NCI-H146 treated with DMSO at 0.1 percent for 48 hours (cell line): ENCODE measurements around the gene GNA12.

Source experiments
- DNase-seq: peaks from one replicate; lab custom pipeline; 2025; ENCODE audit not compliant: unreplicated experiment; lab: John Stamatoyannopoulos, UW

The GNA12 gene

GRCh38 chr7:2785071-2785500 is 59.0 kb downstream of the GNA12 start:
- no peak for DNase-seq

GRCh38 chr7:2782565-2782964 is 61.5 kb downstream of the GNA12 start:
- DNase-seq: no peak

GRCh38 chr7:2782121-2782520 is 62.0 kb downstream of the GNA12 start:
- DNase-seq: no peak

GRCh38 chr7:2781636-2782035 is 62.5 kb downstream of the GNA12 start:
- DNase-seq: no peak

GRCh38 chr7:2779051-2779450 is 65.1 kb downstream of the GNA12 start:
- no peak for DNase-seq

- no peak for DNase-seq
Observed at GRCh38 chr7:2777898-2778535, 66.1 kb downstream of the GNA12 start.

- DNase-seq: no peak
Observed at GRCh38 chr7:2776401-2776800, 67.7 kb downstream of the GNA12 start.

GRCh38 chr7:2775785-2776184 is 68.3 kb downstream of the GNA12 start:
- DNase-seq: peak; percentile 58

- DNase-seq: no peak
Observed at GRCh38 chr7:2775376-2775775, 68.7 kb downstream of the GNA12 start.

GRCh38 chr7:2774935-2775334 is 69.2 kb downstream of the GNA12 start:
- DNase-seq: no peak

GRCh38 chr7:2774280-2774679 is 69.8 kb downstream of the GNA12 start:
- no peak for DNase-seq

GRCh38 chr7:2773608-2774007 is 70.5 kb downstream of the GNA12 start:
- no peak for DNase-seq

- DNase-seq: no peak
Observed at GRCh38 chr7:2771274-2771731, 72.8 kb downstream of the GNA12 start.

GRCh38 chr7:2764621-2765020 is 79.5 kb downstream of the GNA12 start:
- no peak for DNase-seq

- DNase-seq: no peak
Observed at GRCh38 chr7:2763597-2763996, 80.5 kb downstream of the GNA12 start.

- DNase-seq: no peak
Observed at GRCh38 chr7:2761801-2762497, 82.2 kb downstream of the GNA12 start.

GRCh38 chr7:2761131-2761624 is 82.9 kb downstream of the GNA12 start:
- no peak for DNase-seq

GRCh38 chr7:2760098-2760889 is 83.8 kb downstream of the GNA12 start:
- peak; percentile 74 for DNase-seq

GRCh38 chr7:2759736-2760097 is 84.4 kb downstream of the GNA12 start:
- DNase-seq: peak; percentile 74

- no peak for DNase-seq
Observed at GRCh38 chr7:2758673-2759616, 85.2 kb downstream of the GNA12 start.
